HG02981 (cell line): Measurements from ENCODE around the gene LIPT1.
"Not testable (repeated sequence)": the region's sequence is repeated elsewhere in the genome, so short reads cannot be mapped to it uniquely, and the experiment has no call there.

Experiments used
- ATAC-seq: cut with Tn5 transposase; IDR thresholded peaks from one replicate; pipeline ENCODE4 v1.9.1; 2021; ENCODE audit warnings: mild to moderate bottlenecking, moderate library complexity; ENCODE audit not compliant: unreplicated experiment

Gene LIPT1

GRCh38 chr2:99171377-99172140, 16.8 kb downstream of the LIPT1 start:
- ATAC-seq = no peak

DNA sequence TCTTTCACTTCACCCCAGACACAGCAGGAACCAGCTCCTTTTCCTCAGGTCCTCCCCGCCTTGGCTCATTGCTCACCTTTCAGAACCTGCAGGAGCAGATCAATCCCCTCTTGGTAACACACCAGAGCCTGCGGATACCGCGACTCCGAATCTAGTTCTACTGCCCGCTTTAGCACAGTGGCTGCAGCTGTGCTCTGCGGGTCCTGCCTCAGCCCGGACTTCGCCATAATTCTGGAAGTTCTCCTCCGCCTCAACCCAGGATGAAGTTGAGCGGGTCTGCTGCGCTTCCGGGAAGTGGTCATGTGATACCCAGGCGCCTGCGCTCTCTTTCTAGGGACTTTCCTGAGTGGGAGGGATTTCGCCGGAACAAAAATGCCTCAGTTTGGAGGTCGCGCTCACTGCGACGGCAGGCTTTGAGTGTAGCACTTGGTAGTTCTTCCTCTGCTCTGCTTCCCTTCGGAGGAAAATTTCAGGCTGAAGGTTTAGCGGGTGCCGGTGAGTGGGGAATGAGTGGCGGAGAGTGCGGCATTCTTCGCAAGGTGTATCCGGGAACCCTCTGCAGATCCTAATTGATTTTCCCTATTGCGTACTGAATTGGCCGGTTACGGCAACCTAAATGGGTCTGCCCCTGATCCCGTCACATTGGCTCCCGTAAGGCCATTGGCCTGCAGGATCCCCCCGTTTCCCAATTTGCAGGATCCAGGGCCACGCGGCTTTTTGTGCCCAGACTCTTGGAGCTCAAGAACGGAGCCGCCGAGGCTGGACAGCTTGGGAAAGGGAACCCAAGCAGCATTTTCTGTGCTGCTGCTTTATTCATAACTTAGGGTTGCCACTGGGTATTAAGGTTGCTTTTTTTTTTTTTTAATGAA, 26.2 kb downstream of the LIPT1 start, which contains the start of the genes MITD1 and MRPL30:
Gene MITD1 (minus strand): TSS at position 304 of the 869 bp plus-strand sequence. CDS start 77 bp downstream, at position 227.
Gene MRPL30 (plus strand): TSS at position 430 of the 869 bp plus-strand sequence. CDS start 5,020 bp downstream, outside the sequence.
- ATAC-seq = peak; percentile 87

DNA sequence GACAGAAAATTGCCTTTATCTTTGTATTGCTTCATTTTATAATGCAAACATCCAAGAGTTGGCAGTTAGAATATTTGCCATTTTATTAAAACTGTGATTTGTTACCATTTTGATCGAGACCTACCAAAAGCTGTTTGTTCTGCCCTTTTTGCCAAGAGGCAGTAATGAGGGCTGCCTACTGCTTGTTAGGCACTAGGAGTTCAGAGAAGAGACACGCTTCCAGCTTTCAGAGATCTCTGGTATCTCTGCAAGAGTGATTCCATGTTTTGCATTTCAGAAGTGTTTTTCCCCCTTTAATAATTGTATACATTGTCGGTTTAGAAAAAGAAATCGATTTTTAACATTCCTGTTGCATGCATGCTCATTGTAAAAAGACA, 26.8 kb downstream of the LIPT1 start:
- ATAC-seq = no peak

DNA sequence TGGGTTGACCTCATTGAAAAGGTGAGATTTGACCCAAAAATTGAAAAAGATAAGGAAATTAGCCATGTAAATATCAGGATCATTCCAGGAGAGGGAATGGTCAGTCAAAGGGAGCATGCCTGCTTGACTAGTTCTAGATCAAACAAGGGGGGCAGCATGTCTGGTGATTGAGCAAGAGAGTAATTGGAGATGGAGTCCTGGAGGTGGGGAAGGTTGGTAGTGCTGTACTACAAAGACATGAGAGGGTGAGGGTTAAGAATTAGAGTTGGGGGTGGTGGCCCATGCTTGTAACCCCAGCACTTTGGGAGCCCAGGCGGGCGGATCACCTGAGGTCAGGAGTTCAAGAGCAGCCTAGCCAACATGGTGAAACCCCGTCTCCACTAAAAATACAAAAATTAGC, 28.3 kb downstream of the LIPT1 start:
- no peak for ATAC-seq

GRCh38 chr2:99184811-99185210, 30.0 kb downstream of the LIPT1 start:
- ATAC-seq = no peak

- no peak for ATAC-seq
These were observed 32.2 kb downstream of the LIPT1 start for GRCh38 chr2:99187011-99187410.

DNA sequence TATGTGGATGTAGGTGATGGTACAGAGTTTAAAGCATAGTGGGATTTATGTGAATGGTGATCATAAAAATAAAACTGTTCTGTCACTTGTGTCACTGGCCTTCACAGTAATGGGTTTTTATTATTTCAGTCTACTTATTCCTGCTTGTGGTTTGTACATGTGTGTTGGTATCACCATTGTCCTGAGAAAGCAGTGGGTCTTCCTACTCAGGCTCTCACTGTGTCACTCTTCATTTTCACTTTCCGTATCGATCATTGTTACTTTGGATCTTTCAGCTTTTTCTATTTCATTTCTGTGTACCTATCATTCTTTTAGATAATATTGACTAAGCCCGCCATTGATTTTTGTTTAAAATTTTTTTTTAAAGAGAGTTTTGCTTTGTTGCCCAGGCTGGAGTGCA, 33.6 kb downstream of the LIPT1 start:
- ATAC-seq = no peak

DNA sequence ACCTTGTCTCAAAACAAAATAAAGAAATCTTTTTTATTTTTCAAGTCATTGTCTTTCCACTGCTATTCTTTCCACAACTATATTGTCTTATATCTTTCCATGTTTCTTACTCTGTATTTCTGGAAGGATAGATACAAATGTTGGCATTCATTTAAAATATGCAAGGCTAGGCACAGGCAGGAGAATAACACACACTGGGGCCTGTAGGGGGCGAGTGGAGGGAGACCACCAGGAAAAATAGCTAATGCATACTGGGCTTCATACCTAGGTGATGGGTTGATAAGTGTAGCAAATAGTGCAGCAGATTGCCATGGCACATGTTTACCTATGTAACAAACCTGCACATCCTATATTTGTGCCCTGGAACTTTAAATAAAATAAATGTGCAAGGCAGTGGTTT, 35.8 kb downstream of the LIPT1 start:
- ATAC-seq = no peak

- ATAC-seq = not testable (repeated sequence)
These were observed 37.6 kb downstream of the LIPT1 start for GRCh38 chr2:99192364-99192763.

DNA sequence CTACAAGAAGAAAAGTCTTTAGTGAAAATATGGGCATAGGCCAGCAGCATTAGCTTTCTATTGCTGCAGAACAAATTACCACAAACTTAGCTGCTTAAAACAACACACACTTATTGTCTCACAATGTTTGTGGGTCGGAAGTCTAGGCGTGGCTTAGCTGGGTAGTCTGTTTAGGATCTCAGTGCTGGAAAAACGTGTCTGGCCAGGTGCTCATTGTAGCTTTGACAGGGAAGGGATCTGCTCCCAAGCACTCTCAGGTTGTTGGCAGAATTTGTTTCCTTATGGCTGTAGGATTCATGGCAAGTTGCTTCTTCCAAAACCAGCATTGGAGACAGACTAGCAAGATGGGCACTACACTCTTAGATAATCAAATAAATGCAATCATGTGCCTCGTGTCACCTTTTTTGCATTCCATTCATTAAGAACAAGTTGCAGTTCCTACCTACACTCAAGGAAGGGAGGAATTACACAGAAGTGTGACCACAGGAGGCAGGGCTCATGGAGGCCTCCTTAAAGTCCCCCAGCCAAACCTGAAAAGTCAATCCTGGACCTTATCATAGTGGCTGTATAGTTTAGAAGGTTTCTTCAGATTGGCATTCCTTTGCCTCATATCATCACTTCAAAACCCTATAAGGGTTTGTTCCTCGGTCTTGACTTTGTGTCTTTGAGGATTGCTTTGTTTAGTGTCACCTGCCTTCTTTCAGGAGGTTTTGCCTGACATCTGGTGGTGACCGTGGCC, 43.5 kb downstream of the LIPT1 start:
- ATAC-seq = no peak

GRCh38 chr2:99200076-99200800, 45.5 kb downstream of the LIPT1 start:
- ATAC-seq = no peak

- no peak for ATAC-seq
These were observed 47.4 kb downstream of the LIPT1 start for GRCh38 chr2:99201959-99202678.

DNA sequence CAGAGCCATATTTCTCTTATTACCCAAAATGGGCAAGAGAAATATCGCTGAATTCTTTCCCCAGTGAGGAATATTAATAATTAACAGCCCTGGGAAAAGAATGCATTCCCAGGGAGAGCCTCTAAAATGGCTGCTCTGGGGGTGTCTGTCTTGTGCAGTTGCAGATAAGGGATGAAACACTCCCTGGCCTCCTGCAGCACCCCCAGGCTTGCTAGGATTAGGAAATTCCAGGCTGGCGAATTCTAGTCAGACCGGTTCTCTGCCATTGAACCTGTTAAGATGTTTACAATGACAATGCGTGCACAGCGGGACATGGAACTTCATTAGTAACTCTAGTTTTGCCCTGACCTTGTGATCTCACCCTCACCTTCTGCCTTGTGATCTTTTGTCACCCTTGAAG, 50.7 kb downstream of the LIPT1 start:
- ATAC-seq = no peak
